GM23248 (cell line): Measurements from ENCODE around the gene C1QTNF1. TPM values are rescaled to one million over a fixed set of nuclear protein-coding genes. Genes with fewer than 3 reads are reported as not detected.

ENCODE experiments used
- DNase-seq: peaks from one replicate; pipeline ENCODE4 v3.0.0-alpha.2; 2015
- H2AFZ ChIP-seq: fragments of 200-600 bp; sonication (generic); 2 replicates; pipeline ENCODE4 v1.6.1; 2016; ENCODE audit warnings: antibody characterized with exemption
- H3F3A ChIP-seq: fragments of 200-600 bp; sonication (generic); 2 replicates; pipeline ENCODE4 v1.6.1; 2016; ENCODE audit warnings: mild to moderate bottlenecking, antibody characterized with exemption, mixed run types; ENCODE audit not compliant: insufficient read depth
- H3K27ac ChIP-seq: fragments of 200-600 bp; sonication (generic); 2 replicates; pipeline ENCODE4 v1.5.1; 2016; ENCODE audit warnings: mild to moderate bottlenecking
- H3K27me3 ChIP-seq: fragments of 200-600 bp; sonication (generic); replicated peaks from 2 replicates; pipeline ENCODE4 v1.6.1; 2016; ENCODE audit warnings: mild to moderate bottlenecking; ENCODE audit not compliant: insufficient read depth
- H3K36me3 ChIP-seq: fragments of 200-600 bp; sonication (generic); 2 replicates; pipeline ENCODE4 v1.6.1; 2016; ENCODE audit warnings: low read depth, mild to moderate bottlenecking
- H3K4me1 ChIP-seq: fragments of 200-600 bp; sonication (generic); 2 replicates; pipeline ENCODE4 v1.6.1; 2016; ENCODE audit warnings: mild to moderate bottlenecking; ENCODE audit not compliant: insufficient read depth
- H3K4me2 ChIP-seq: fragments of 200-600 bp; sonication (generic); one replicate; pipeline ENCODE4 v1.6.1; 2016; ENCODE audit warnings: mild to moderate bottlenecking; ENCODE audit not compliant: unreplicated experiment
- H3K4me3 ChIP-seq: fragments of 200-600 bp; sonication (generic); 2 replicates; pipeline ENCODE4 v1.5.1; 2016; ENCODE audit warnings: mild to moderate bottlenecking
- H3K79me2 ChIP-seq: fragments of 200-600 bp; sonication (generic); 2 replicates; pipeline ENCODE4 v1.6.1; 2016; ENCODE audit warnings: mild to moderate bottlenecking; ENCODE audit not compliant: insufficient read depth
- H3K9ac ChIP-seq: fragments of 200-600 bp; sonication (generic); 2 replicates; pipeline ENCODE4 v1.6.1; 2016; ENCODE audit warnings: mild to moderate bottlenecking
- H3K9me2 ChIP-seq: fragments of 200-600 bp; sonication (generic); 2 replicates; pipeline ENCODE4 v1.6.1; 2016; ENCODE audit warnings: mixed run types, mild to moderate bottlenecking, moderate library complexity; ENCODE audit not compliant: insufficient read depth
- H3K9me3 ChIP-seq: fragments of 200-600 bp; sonication (generic); one replicate; pipeline ENCODE4 v1.6.1; 2017; ENCODE audit warnings: low read depth
- H4K20me1 ChIP-seq: fragments of 200-600 bp; sonication (generic); 2 replicates; pipeline ENCODE4 v1.6.0; 2016; ENCODE audit not compliant: insufficient read depth
- EZH2 ChIP-seq: fragments of 200-600 bp; sonication (generic); IDR thresholded peaks from 2 replicates; pipeline ENCODE4 v1.6.1; 2018; ENCODE audit warnings: antibody characterized with exemption, mild to moderate bottlenecking; ENCODE audit not compliant: insufficient read depth, poor library complexity, severe bottlenecking
- EZH2phosphoT487 ChIP-seq: fragments of 200-600 bp; sonication (generic); IDR thresholded peaks from 2 replicates; pipeline ENCODE4 v1.6.1; 2018; ENCODE audit warnings: antibody characterized with exemption, moderate library complexity, mild to moderate bottlenecking, low read depth; ENCODE audit not compliant: insufficient read depth
- WGBS, 2 experiments: methylation state at CpG; one replicate each; pipeline ENCODE4 v1.1.6; 2015 to 2017; ENCODE audit warnings: low lambda C conversion rate in 2 of 2, low coverage in 1 of 2; ENCODE audit errors: missing lambda C conversion rate in 2 of 2; 5-methylcytosine and 5-hydroxymethylcytosine counted together
- in situ Hi-C: fragments of 300-500 bp; cut with MboI; formaldehyde crosslinking; loops from 2 replicates; pipeline ENCODE4 v1.15.0; 2020
- polyA plus RNA-seq: library from polyadenylated mRNA; unstranded; fragments of >200 nt; fragmentation: Nextera tagmentation; extraction: Ambion mirVana; gene quantifications from 2 replicates; pipeline ENCODE4 v1.2.1, GENCODE V29; 2016
- total RNA-seq: library from RNA; depleted of rRNA; stranded (reverse); fragments of >200 nt; shearing (Covaris generic); gene quantifications from 2 replicates; pipeline ENCODE4 v1.2.3, GENCODE V29; 2014

The C1QTNF1 gene
- total and polyA plus RNA-seq, 2 experiments from 2014 or later = 6.1 to 12.2 TPM

DNA sequence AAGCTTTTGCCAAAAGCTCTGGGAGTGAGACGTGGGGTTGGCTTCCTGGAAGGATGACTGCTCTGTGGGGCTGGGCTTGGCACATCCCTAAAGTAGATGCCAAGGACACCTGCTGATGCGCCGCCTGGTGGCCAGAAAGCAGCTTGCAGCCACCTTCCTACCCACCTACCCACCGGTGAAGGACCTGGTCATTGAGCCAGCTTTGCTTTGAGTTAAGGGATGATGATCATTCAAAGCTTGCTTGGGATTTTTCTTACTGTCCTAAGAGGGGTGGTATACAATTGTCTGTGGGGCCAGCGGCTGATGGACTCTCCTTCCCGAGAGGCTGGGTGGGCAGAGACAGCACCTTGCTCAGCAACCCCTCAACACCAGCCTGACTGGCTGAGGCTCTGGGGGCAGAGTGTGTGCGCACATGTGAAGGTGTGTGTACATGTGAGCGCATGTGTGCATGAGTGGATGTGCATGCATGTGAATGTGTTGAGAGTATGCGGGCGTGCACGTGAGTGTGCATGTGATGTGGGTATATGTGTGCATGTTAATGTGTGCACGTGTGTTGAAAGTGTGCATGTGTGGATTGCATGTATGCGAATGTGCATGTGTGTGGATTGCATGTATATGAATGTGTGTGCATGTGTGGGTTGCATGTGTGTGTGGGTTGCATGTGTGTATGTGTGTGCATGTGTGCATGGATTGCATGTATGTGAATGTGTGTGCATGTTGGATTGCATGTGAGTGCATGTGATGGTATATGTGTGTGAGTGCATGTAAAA is 18.6 kb downstream of the C1QTNF1 start:
- WGBS, 2 experiments = 69 to 72% methylated on average over 13 of the region's 13 CpGs
- peaks cover 14% of the 10 kb centered on the region for H3K4me1 ChIP-seq
- no peaks in the 10 kb centered on the region for H3K79me2 ChIP-seq
- in situ Hi-C loops = no loop called here
- H3K9me2 ChIP-seq = no peaks in the 10 kb centered on the region
- no peak overlapping the region for H3K4me3 ChIP-seq
- no peaks in the 10 kb centered on the region for H4K20me1 ChIP-seq
- no peaks in the 10 kb centered on the region for H3K9me3 ChIP-seq
- no peaks in the 10 kb centered on the region for H3K27me3 ChIP-seq
- peak overlapping the region; percentile 12; the same call in 1 of the 2 replicates for H3K9ac ChIP-seq
- DNase-seq = peak; percentile 82
- H3K36me3 ChIP-seq = no peaks in the 10 kb centered on the region
- H3K4me2 ChIP-seq = no peak overlapping the region
- no peak overlapping the region; the same call in 1 of the 2 replicates for H2AFZ ChIP-seq
- peaks cover 21% of the 10 kb centered on the region for H3F3A ChIP-seq
- TF ChIP-seq EZH2 = no peak
- no peak for TF ChIP-seq EZH2phosphoT487
- no peak overlapping the region for H3K27ac ChIP-seq

- H3K36me3 ChIP-seq = no peaks in the 10 kb centered on the region
- in situ Hi-C loops = no loop called here
- no peaks in the 10 kb centered on the region for H3K9me3 ChIP-seq
- H3F3A ChIP-seq = peaks cover 14% of the 10 kb centered on the region; the same call in 1 of the 2 replicates
- H3K9me2 ChIP-seq = no peaks in the 10 kb centered on the region
- 92 to 93% methylated on average over 10 of the region's 10 CpGs for WGBS, 2 experiments
- DNase-seq = no peak
- H4K20me1 ChIP-seq = no peaks in the 10 kb centered on the region
- H3K4me1 ChIP-seq = peaks cover 7% of the 10 kb centered on the region; the same call in 1 of the 2 replicates
- no peak overlapping the region for H3K27ac ChIP-seq
- TF ChIP-seq EZH2 = no peak
- no peak for TF ChIP-seq EZH2phosphoT487
- H2AFZ ChIP-seq = no peak overlapping the region
- H3K27me3 ChIP-seq = no peaks in the 10 kb centered on the region
- H3K4me2 ChIP-seq = no peak overlapping the region
- no peak overlapping the region for H3K9ac ChIP-seq
- no peaks in the 10 kb centered on the region for H3K79me2 ChIP-seq
- H3K4me3 ChIP-seq = no peak overlapping the region
Measured at GRCh38 chr17:79043191-79043930, 19.4 kb downstream of the C1QTNF1 start.

DNA sequence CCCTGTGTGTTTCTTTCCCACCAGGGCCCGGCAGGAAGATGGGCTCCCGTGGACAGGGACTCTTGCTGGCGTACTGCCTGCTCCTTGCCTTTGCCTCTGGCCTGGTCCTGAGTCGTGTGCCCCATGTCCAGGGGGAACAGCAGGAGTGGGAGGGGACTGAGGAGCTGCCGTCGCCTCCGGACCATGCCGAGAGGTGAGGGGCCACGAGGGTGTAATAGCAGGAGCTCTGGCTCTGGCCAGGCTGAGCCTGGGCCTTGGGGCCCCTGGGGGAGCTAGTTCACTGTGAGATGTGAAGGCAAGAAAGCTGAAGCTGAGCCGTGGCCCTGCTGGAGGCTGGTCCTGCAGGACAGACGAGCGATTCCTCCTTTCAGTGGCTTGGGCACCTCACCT is 20.0 kb downstream of the C1QTNF1 start:
- Histone ChIP-seq H4K20me1 (no peaks in the 10 kb centered on the region), H3K36me3 (no peaks in the 10 kb centered on the region), H3K9me3 (no peaks in the 10 kb centered on the region), H3K4me2 (no peak overlapping the region), H3K9me2 (no peaks in the 10 kb centered on the region), H3F3A (peaks cover 13% of the 10 kb centered on the region; the same call in 1 of the 2 replicates), H3K27me3 (no peaks in the 10 kb centered on the region), H3K27ac (no peak overlapping the region), H3K9ac (no peak overlapping the region), H3K79me2 (no peaks in the 10 kb centered on the region), H3K4me1 (peaks cover 5% of the 10 kb centered on the region; the same call in 1 of the 2 replicates), H3K4me3 (no peak overlapping the region), H2AFZ (no peak overlapping the region)
- WGBS, 2 experiments = 74% methylated on average over 12 of the region's 12 CpGs
- no peak for DNase-seq
- in situ Hi-C loops = no loop called here
- no peak for TF ChIP-seq EZH2
- no peak for TF ChIP-seq EZH2phosphoT487

- H3K9me3 ChIP-seq = no peaks in the 10 kb centered on the region
- H2AFZ ChIP-seq = no peak overlapping the region
- no peaks in the 10 kb centered on the region for H3K27me3 ChIP-seq
- TF ChIP-seq EZH2phosphoT487 (no peak), EZH2 (no peak)
- H3K27ac ChIP-seq = no peak overlapping the region
- no peak overlapping the region for H3K9ac ChIP-seq
- H3K36me3 ChIP-seq = no peaks in the 10 kb centered on the region
- H3K4me1 ChIP-seq = peaks cover under 1% of the 10 kb centered on the region; the same call in 1 of the 2 replicates
- no peaks in the 10 kb centered on the region for H4K20me1 ChIP-seq
- 0 out of 2 replicates have a peak, but pooled peaks cover 8% of the 10 kb centered on the region for H3F3A ChIP-seq
- H3K4me3 ChIP-seq = no peak overlapping the region
- 90 to 92% methylated on average over 11 of the region's 11 CpGs for WGBS, 2 experiments
- in situ Hi-C loops = no loop called here
- H3K79me2 ChIP-seq = no peaks in the 10 kb centered on the region
- DNase-seq = no peak
- H3K4me2 ChIP-seq = no peak overlapping the region
- no peaks in the 10 kb centered on the region for H3K9me2 ChIP-seq
Measured at GRCh38 chr17:79044462-79044861, 20.5 kb downstream of the C1QTNF1 start.
